Spleen (tissue), 11 donors: ENCODE results near the gene CAMK2B. TPM values are rescaled to one million over a fixed set of nuclear protein-coding genes. Genes with fewer than 3 reads are reported as not detected.
A peak's percentile ranks its signal among the peaks of the same experiment; 100 is the strongest.
"Not testable (repeated sequence)": the region's sequence is repeated elsewhere in the genome, so short reads cannot be mapped to it uniquely, and the experiment has no call there.

ENCODE experiments used
- DNase-seq: peaks from one replicate; pipeline ENCODE4 v3.0.0-alpha.2; 2020
- H3K27ac ChIP-seq, 8 donors: fragments of 200-600 bp; sonication (generic) in 7 of 8; 1 replicate in 4 of 8; 2 replicates in 4 of 8; pipeline versions ENCODE4 v1.5.0 to v1.8.0; 2016 to 2021; ENCODE audit warnings: inconsistent platforms in 4 of 8, mild to moderate bottlenecking in 4 of 8, moderate library complexity in 1 of 8
- H3K27me3 ChIP-seq, 7 donors: fragments of 200-600 bp; sonication (generic) in 6 of 7; replicated peaks in 1 of 7; 1 replicate in 4 of 7; 2 replicates in 3 of 7; pipeline versions ENCODE4 v1.5.0 to v1.8.0; 2016 to 2021; ENCODE audit warnings: inconsistent platforms in 3 of 7, mild to moderate bottlenecking in 1 of 7
- H3K36me3 ChIP-seq, 6 donors: fragments of 200-600 bp; sonication (generic) in 5 of 6; 1 replicate in 4 of 6; 2 replicates in 2 of 6; pipeline versions ENCODE4 v1.5.0 to v1.8.0; 2016 to 2021; ENCODE audit warnings: inconsistent platforms in 2 of 6
- H3K4me1 ChIP-seq, 6 donors: fragments of 200-600 bp; sonication (generic) in 5 of 6; 1 replicate in 3 of 6; 2 replicates in 3 of 6; pipeline versions ENCODE4 v1.5.0 to v1.8.0; 2016 to 2021; ENCODE audit warnings: inconsistent platforms in 3 of 6
- H3K4me3 ChIP-seq, 8 donors: fragments of 200-600 bp; sonication (generic) in 7 of 8; 1 replicate in 4 of 8; 2 replicates in 4 of 8; pipeline versions ENCODE4 v1.5.0 to v1.8.0; 2016 to 2021; ENCODE audit warnings: inconsistent platforms in 4 of 8, mild to moderate bottlenecking in 4 of 8, moderate library complexity in 2 of 8
- H3K9me3 ChIP-seq, 8 donors: fragments of 200-600 bp; sonication (generic) in 7 of 8; 1 replicate in 4 of 8; 2 replicates in 4 of 8; pipeline versions ENCODE4 v1.5.0 to v1.8.0; 2016 to 2021; ENCODE audit warnings: inconsistent platforms in 4 of 8
- CTCF ChIP-seq, 11 experiments: fragments of 200-600 bp in 7 of 11; fragments of 450-650 bp in 4 of 11; sonication (generic) in 4 of 11; IDR thresholded peaks in 8 of 11; conservative IDR thresholded peaks in 3 of 11; 1 replicate in 7 of 11; 2 replicates in 4 of 11; pipeline versions ENCODE4 v1.4.0 to v1.8.0; 2016 to 2021; ENCODE audit warnings: antibody characterized with exemption in 11 of 11, inconsistent platforms in 4 of 11, mild to moderate bottlenecking in 1 of 11
- POLR2A ChIP-seq, 3 donors: fragments of 450-650 bp; IDR thresholded peaks; one replicate each; pipeline ENCODE4 v1.5.1; 2017; ENCODE audit warnings: antibody characterized with exemption in 3 of 3, mild to moderate bottlenecking in 1 of 3
- POLR2AphosphoS5 ChIP-seq, 3 donors: sonication (generic); formaldehyde crosslinking; IDR thresholded peaks; one replicate each; pipeline ENCODE4 v1.5.1; 2017; ENCODE audit warnings: antibody characterized with exemption in 3 of 3
- WGBS, 5 donors: extraction: QIAGEN DNeasy Blood & Tissue Kit in 3 of 5; methylation state at CpG; one replicate each; pipeline versions ENCODE4 v1.1.5 to v1.1.7; 2013 to 2018; 5-methylcytosine and 5-hydroxymethylcytosine counted together
- intact Hi-C: fragments of 100-400 bp; cut with DNase I; formaldehyde crosslinking; loops from one replicate; pipeline ENCODE4 v1.15.0; 2023; ENCODE audit warnings: low total_unique reads
- polyA plus RNA-seq, 3 donors: library from polyadenylated mRNA; stranded (reverse); fragments of 200-250 nt; gene quantifications; one replicate each; pipeline ENCODE4 v1.2.1, GENCODE V29; 2013
- total RNA-seq, 7 donors: library from RNA; depleted of rRNA in 3 of 7; stranded (reverse); fragments of >200 nt in 3 of 7; fragmentation: NEBNext Ultra II Directional in 4 of 7; extraction: Animal tissue kit (Norgen Biotek cat#: 25700) in 4 of 7; gene quantifications; one replicate each; pipeline versions ENCODE4 v1.1.0 to v1.2.1, GENCODE V29; 2016 to 2021
- donor health status: healthy with polysubstance abuse.
- donor health status: DM: no; HTN: no; CAD: no; lungs with moderate emphysema.
- donor health status: DM: no; HTN: no; CAD: no.
- donor health status: Bipolar disorder and iron deficiency.
- donor health status: healthy.
- donor health status: DM: no; HTN: no; CAD: no.
- donor health status: DM: yes; HTN: yes; CAD: no.

CAMK2B gene
- total and polyA plus RNA-seq, 10 donors: 0.20 to 2.9 (median 0.61) TPM; not detected in 2

- peak in 2 of 3 donors; percentile 8 to 73 for TF ChIP-seq POLR2A (IDR thresholded peaks at IDR 0.05)
- peak; percentile 59 to 91 (median 76) for TF ChIP-seq CTCF (IDR thresholded peaks at IDR 0.05 in 8 of 11, conservative IDR thresholded peaks at IDR 0.05 in 3 of 11)
- peak; percentile 94 to 96 (median 94) for TF ChIP-seq POLR2AphosphoS5 (IDR thresholded peaks at IDR 0.05)
- Histone ChIP-seq H3K36me3 (peaks cover 5 to 31% (median 18%) of the 10 kb centered on the region in 6 donors), H3K27ac (peak within 1 kb of the TSS; percentile 69 to 91 (median 82))
Measured at GRCh38 chr7:44200699-44201461, 124.5 kb downstream of the CAMK2B start, which contains the start of gene YKT6. TSS of gene YKT6 (plus strand) at chr7:44200978. CDS start at chr7:44201136, 158 bp downstream.

DNA sequence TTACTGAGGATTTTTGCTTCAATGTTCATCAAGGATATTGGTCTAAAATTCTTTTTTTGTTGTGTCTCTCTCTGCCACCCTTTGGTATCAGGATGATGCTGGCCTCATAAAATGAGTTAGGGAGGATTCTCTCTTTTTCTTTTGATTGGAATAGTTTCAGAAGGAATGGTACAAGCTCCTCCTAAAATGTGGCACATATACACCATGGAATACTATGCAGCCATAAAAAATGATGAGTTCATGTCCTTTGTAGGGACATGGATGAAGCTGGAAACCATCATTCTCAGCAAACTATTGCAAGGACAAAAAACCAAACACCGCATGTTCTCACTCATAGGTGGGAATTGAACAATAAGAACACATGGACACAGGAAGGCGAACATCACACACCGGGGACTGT lies 125.2 kb downstream of the CAMK2B start:
- peaks cover 12 to 40% (median 28%) of the 10 kb centered on the region in 6 donors for H3K4me1 ChIP-seq
- peaks cover 5 to 24% (median 11%) of the 10 kb centered on the region in 6 donors for H3K36me3 ChIP-seq
- DNase-seq, H3K9me3 ChIP-seq, H3K27me3 ChIP-seq, H3K27ac ChIP-seq: not testable (repeated sequence)
- peak overlapping the region in 2 of 8 donors; percentile 76 to 88 for H3K4me3 ChIP-seq
- 83 to 93% (median 86%) methylated on average over 3 of the region's 3 CpGs; no CpG with 5 or more reads in 1 of the 5 donors for WGBS, 5 donors
- intact Hi-C loops: loop anchor here (5.0 kb wide), 1 partner anchor 113 kb away; no protein-coding TSS in a partner anchor

More at GRCh38 chr7:44200699-44201461, 124.5 kb downstream of the CAMK2B start, which contains the start of gene YKT6:
- 0 to 1% (median 1%) methylated on average over 30 to 58 of the region's 58 CpGs for WGBS, 5 donors
- Histone ChIP-seq H3K27me3 (peaks cover 0 to 7% (median 0%) of the 10 kb centered on the region in 7 donors), H3K4me3 (peak within 1 kb of the TSS; percentile 76 to 97 (median 86)), H3K9me3 (no peaks in the 10 kb centered on the region), H3K4me1 (peaks cover 12 to 40% (median 28%) of the 10 kb centered on the region in 6 donors)
- DNase-seq: peak; percentile 99
- intact Hi-C loops: loop anchor here (5.0 kb wide), 1 partner anchor 114 kb away; no protein-coding TSS in a partner anchor

DNA sequence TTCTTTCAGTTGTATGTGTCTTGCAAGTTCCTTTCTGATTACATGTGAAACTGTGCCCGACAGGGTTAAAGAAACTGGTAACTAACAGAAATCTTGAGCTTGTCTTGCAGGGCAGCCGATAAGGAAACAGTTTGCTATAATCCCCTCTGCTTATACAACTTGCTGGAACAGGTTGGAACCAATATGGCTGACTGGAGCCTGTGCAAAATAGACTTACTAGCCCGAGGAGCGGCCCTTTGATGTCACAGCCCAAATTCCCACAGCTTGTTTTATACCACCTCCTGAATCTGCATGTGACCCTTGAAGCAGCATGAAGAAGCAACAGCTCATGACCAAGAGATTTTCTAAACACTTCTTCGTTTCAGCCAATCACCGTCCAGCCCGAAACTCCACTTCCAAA lies 127.9 kb downstream of the CAMK2B start:
- 84 to 88% (median 86%) methylated on average over 7 of the region's 7 CpGs for WGBS, 5 donors
- TF ChIP-seq CTCF (IDR thresholded peaks at IDR 0.05 in 8 of 11, conservative IDR thresholded peaks at IDR 0.05 in 3 of 11): no peak
- TF ChIP-seq POLR2A (IDR thresholded peaks at IDR 0.05): no peak
- no peak for TF ChIP-seq POLR2AphosphoS5 (IDR thresholded peaks at IDR 0.05)
- H3K9me3 ChIP-seq: no peaks in the 10 kb centered on the region
- DNase-seq: no peak
- peaks cover 9 to 19% (median 12%) of the 10 kb centered on the region in 6 donors for H3K4me1 ChIP-seq
- intact Hi-C loops: no loop called here
- H3K27me3 ChIP-seq: peaks cover 0 to 7% (median 0%) of the 10 kb centered on the region in 7 donors
- H3K4me3 ChIP-seq: no peak overlapping the region
- H3K27ac ChIP-seq: no peak overlapping the region
- H3K36me3 ChIP-seq: no peaks in the 10 kb centered on the region

- no peak for DNase-seq
- H3K27me3 ChIP-seq: peaks cover 0 to 11% (median 0%) of the 10 kb centered on the region in 7 donors
- no peaks in the 10 kb centered on the region for H3K36me3 ChIP-seq
- H3K4me3 ChIP-seq: no peak overlapping the region
- intact Hi-C loops: no loop called here
- TF ChIP-seq CTCF (IDR thresholded peaks at IDR 0.05 in 8 of 11, conservative IDR thresholded peaks at IDR 0.05 in 3 of 11): peak; percentile 19 to 73 (median 66)
- TF ChIP-seq POLR2A (IDR thresholded peaks at IDR 0.05): no peak
- WGBS, 5 donors: 32 to 41% (median 38%) methylated on average over 3 of the region's 3 CpGs
- H3K4me1 ChIP-seq: peaks cover 0 to 9% (median 2%) of the 10 kb centered on the region in 6 donors
- no peak overlapping the region for H3K27ac ChIP-seq
- H3K9me3 ChIP-seq: no peaks in the 10 kb centered on the region
Measured at GRCh38 chr7:44196450-44196872, 128.9 kb downstream of the CAMK2B start.
